ENCODE data around the gene PSAPL1. TPM values are rescaled to one million over a fixed set of nuclear protein-coding genes. Genes with fewer than 3 reads are reported as not detected.

PSAPL1 gene
- polyA plus RNA-seq, 1 of the 3 experiments (the other 2 are of a cell fraction) = 0.03 TPM

DNA sequence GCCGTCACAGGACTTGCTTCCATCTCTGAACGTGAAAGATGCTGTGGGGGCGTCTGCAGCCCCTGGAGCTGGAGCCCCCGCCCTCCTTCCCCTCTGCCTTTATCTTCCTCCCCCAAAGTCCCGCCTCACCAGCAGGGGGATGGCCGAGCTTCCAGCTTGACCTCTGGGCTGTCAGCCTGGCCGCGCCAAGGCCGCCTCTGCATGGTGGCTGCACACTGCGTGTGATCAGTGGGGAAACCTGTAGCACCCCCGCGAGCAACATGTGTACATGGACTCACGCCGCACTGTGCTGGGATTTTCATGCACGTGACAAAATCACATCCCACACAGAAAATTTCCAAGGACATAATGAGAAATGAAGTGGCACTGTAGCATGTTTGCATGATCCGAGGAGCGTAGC is 26.5 kb upstream of the PSAPL1 start:
- 71% methylated on average over 17 of the region's 17 CpGs for WGBS (ENCODE audit: low lambda C conversion rate)
- H3K27me3 ChIP-seq (ENCODE audit: insufficient read depth) = no peaks in the 10 kb centered on the region
- H3K4me2 ChIP-seq = no peak overlapping the region
- H2AFZ ChIP-seq (ENCODE audit: low read depth) = no peak overlapping the region
- no peak for TF ChIP-seq RXRA (IDR thresholded peaks at IDR 0.05; ENCODE audit: borderline replicate concordance, low read depth)
- no peak for TF ChIP-seq GATA2 (CRISPR knock-in tag; IDR thresholded peaks at IDR 0.05)
- TF ChIP-seq JUND (IDR thresholded peaks at IDR 0.05) = no peak
- TF ChIP-seq, protein P1, sequence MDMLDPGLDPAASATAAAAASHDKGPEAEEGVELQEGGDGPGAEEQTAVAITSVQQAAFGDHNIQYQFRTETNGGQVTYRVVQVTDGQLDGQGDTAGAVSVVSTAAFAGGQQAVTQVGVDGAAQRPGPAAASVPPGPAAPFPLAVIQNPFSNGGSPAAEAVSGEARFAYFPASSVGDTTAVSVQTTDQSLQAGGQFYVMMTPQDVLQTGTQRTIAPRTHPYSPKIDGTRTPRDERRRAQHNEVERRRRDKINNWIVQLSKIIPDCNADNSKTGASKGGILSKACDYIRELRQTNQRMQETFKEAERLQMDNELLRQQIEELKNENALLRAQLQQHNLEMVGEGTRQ (IDR thresholded peaks at IDR 0.05; ENCODE audit: borderline replicate concordance, low read depth, low read length) = no peak
- TF ChIP-seq, protein P2, sequence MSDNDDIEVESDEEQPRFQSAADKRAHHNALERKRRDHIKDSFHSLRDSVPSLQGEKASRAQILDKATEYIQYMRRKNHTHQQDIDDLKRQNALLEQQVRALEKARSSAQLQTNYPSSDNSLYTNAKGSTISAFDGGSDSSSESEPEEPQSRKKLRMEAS (IDR thresholded peaks at IDR 0.05; ENCODE audit: low read depth) = no peak
- TF ChIP-seq SIN3A (IDR thresholded peaks at IDR 0.05; ENCODE audit: borderline replicate concordance, low read depth, low read length) = no peak
- TF ChIP-seq EP300 (IDR thresholded peaks at IDR 0.05; ENCODE audit: borderline replicate concordance in 1 of 2, low read depth in 1 of 2, low read length in 1 of 2) = no peak
- no peak for TF ChIP-seq SMC3 (IDR thresholded peaks at IDR 0.05; ENCODE audit: low read depth, low read length)
- TF ChIP-seq FOSL2 (IDR thresholded peaks at IDR 0.05; ENCODE audit: borderline replicate concordance, low read depth) = no peak
- no peak for TF ChIP-seq YY1 (IDR thresholded peaks at IDR 0.05; ENCODE audit: low read depth)
- no peak for TF ChIP-seq RAD21 (IDR thresholded peaks at IDR 0.05; ENCODE audit: low read length)
- no peak for TF ChIP-seq NFIC (IDR thresholded peaks at IDR 0.05; ENCODE audit: borderline replicate concordance)
- TF ChIP-seq, protein P3, sequence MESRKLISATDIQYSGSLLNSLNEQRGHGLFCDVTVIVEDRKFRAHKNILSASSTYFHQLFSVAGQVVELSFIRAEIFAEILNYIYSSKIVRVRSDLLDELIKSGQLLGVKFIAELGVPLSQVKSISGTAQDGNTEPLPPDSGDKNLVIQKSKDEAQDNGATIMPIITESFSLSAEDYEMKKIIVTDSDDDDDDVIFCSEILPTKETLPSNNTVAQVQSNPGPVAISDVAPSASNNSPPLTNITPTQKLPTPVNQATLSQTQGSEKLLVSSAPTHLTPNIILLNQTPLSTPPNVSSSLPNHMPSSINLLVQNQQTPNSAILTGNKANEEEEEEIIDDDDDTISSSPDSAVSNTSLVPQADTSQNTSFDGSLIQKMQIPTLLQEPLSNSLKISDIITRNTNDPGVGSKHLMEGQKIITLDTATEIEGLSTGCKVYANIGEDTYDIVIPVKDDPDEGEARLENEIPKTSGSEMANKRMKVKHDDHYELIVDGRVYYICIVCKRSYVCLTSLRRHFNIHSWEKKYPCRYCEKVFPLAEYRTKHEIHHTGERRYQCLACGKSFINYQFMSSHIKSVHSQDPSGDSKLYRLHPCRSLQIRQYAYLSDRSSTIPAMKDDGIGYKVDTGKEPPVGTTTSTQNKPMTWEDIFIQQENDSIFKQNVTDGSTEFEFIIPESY (IDR thresholded peaks at IDR 0.05; ENCODE audit: borderline replicate concordance, low read depth) = no peak
- no peak for TF ChIP-seq CTCF (IDR thresholded peaks at IDR 0.05)
- no peak for TF ChIP-seq RCOR1 (IDR thresholded peaks at IDR 0.05; ENCODE audit: low read length)
- no peak for TF ChIP-seq EZH2phosphoT487 (IDR thresholded peaks at IDR 0.05; ENCODE audit: borderline replicate concordance, low read depth)
- TF ChIP-seq FOXJ3 (CRISPR knock-in tag; IDR thresholded peaks at IDR 0.05) = no peak
- no peak overlapping the region for H3K9ac ChIP-seq
- no peaks in the 10 kb centered on the region for H4K20me1 ChIP-seq (ENCODE audit: insufficient read depth)
- H3K4me3 ChIP-seq (ENCODE audit: low read depth in 2 of 2, low read length in 1 of 2) = no peak overlapping the region
- peaks cover 0 to 24% of the 10 kb centered on the region in 2 experiments; a peak in 1 of 4 replicates for H3K4me1 ChIP-seq (ENCODE audit: control insufficient read depth in 1 of 2, insufficient read depth in 2 of 2, low read depth in 1 of 2, low read length in 1 of 2)
- H3K79me2 ChIP-seq (ENCODE audit: insufficient read depth) = no peaks in the 10 kb centered on the region
- H3K27ac ChIP-seq (ENCODE audit: low read depth in 2 of 2, low read length in 1 of 2) = no peak overlapping the region
- CTCF ChIA-PET = interaction anchor here (0.8 to 2.8 kb wide), 8 partner anchors 10 to 268 kb away, joined by 3 to 18 read pairs (median 3); partner anchors contain the start of gene SORCS2
- no peaks in the 10 kb centered on the region for H3F3A ChIP-seq (replicated peaks; ENCODE audit: insufficient read depth)
- H3K36me3 ChIP-seq (replicated peaks in 1 of 2; ENCODE audit: control insufficient read depth in 1 of 2, insufficient read depth in 2 of 2, low read length in 1 of 2) = no peaks in the 10 kb centered on the region
- POLR2A ChIA-PET = no interaction called here
- H3K9me2 ChIP-seq = no peaks in the 10 kb centered on the region
- DNase-seq = peak; percentile 69
- H3K9me3 ChIP-seq = no peaks in the 10 kb centered on the region
